Measurements from ENCODE around the gene RFX1.

- TF ChIP-seq TAF1 (IDR thresholded peaks at IDR 0.05; ENCODE audit: low read depth, low read length), result no peak
- no peak for TF ChIP-seq POLR2A (IDR thresholded peaks at IDR 0.05; ENCODE audit: low read depth, low read length)
- TF ChIP-seq POLR2AphosphoS5 (IDR thresholded peaks at IDR 0.05; ENCODE audit: low read depth, low read length), result no peak
Observed at GRCh38 chr19:14028901-14029300, 22.8 kb upstream of the RFX1 start.
